HEK293 (cell line): ENCODE data around the gene PLD5.
A peak's percentile ranks its signal among the peaks of the same experiment; 100 is the strongest.
"Not testable (repeated sequence)": the region's sequence is repeated elsewhere in the genome, so short reads cannot be mapped to it uniquely, and the experiment has no call there.

Source experiments
- CTCF ChIA-PET: fragments of 350-600 bp; formaldehyde crosslinking; extraction: SDS; loops from one replicate; lab custom pipeline; 2021; ENCODE audit warnings: antibody characterized with exemption; lab: Yijun Ruan, JAX
- POLR2A ChIA-PET: fragments of 300-600 bp; formaldehyde crosslinking; extraction: SDS; loops from one replicate; lab custom pipeline; 2020; ENCODE audit warnings: antibody characterized with exemption, inconsistent platforms; lab: Yijun Ruan, JAX
- H3K27ac ChIP-seq: fragments of 200-500 bp; sonication (Bioruptor generic); 2 replicates; pipeline ENCODE4 v1.5.1; 2014; ENCODE audit warnings: low read depth, low read length, control low read depth, inconsistent platforms; ENCODE audit errors: extremely low read depth
- H3K36me3 ChIP-seq, 2 experiments: fragments of 200-500 bp in 1 of 2; sonication (Bioruptor generic) in 1 of 2; 1 replicate in 1 of 2; 2 replicates in 1 of 2; pipeline ENCODE4 v1.5.1; 2014 to 2017; ENCODE audit warnings: inconsistent platforms in 2 of 2, low read length in 2 of 2; ENCODE audit not compliant: control insufficient read depth in 2 of 2, insufficient read depth in 1 of 2
- H3K4me1 ChIP-seq: fragments of 200-500 bp; sonication (Bioruptor generic); 2 replicates; pipeline ENCODE4 v1.5.1; 2014; ENCODE audit warnings: mild to moderate bottlenecking, low read length, inconsistent platforms; ENCODE audit not compliant: control insufficient read depth, insufficient read depth
- H3K4me3 ChIP-seq: 2 replicates; pipeline ENCODE4 v1.5.1; 2011; ENCODE audit warnings: low read depth, mild to moderate bottlenecking, control low read depth, low read length, moderate library complexity
- H3K9me3 ChIP-seq: fragments of 200-500 bp; sonication (Bioruptor generic); 2 replicates; pipeline ENCODE4 v1.5.1; 2014; ENCODE audit warnings: low read depth, low read length, inconsistent platforms; ENCODE audit not compliant: control insufficient read depth, insufficient read depth
- ZNF146 ChIP-seq: fragments of 450-650 bp; formaldehyde crosslinking; IDR thresholded peaks from 2 replicates; pipeline ENCODE4 v1.5.1; 2016; ENCODE audit warnings: missing biosample characterization, missing genetic modification characterization
- ZNF223 ChIP-seq: fragments of 450-650 bp; formaldehyde crosslinking; IDR thresholded peaks from 2 replicates; pipeline ENCODE4 v1.5.1; 2016; ENCODE audit warnings: missing biosample characterization, missing genetic modification characterization
- ZNF311 ChIP-seq: fragments of 450-650 bp; formaldehyde crosslinking; IDR thresholded peaks from 2 replicates; pipeline ENCODE4 v1.5.1; 2017; ENCODE audit warnings: missing biosample characterization, missing genetic modification characterization, borderline replicate concordance
- ZNF549 ChIP-seq: fragments of 450-650 bp; IDR thresholded peaks from 2 replicates; pipeline ENCODE4 v1.5.1; 2018; ENCODE audit warnings: missing biosample characterization, missing genetic modification characterization, mild to moderate bottlenecking, inconsistent platforms, moderate library complexity
- ZNF585B ChIP-seq: fragments of 450-650 bp; formaldehyde crosslinking; IDR thresholded peaks from 2 replicates; pipeline ENCODE4 v1.5.1; 2016; ENCODE audit warnings: missing biosample characterization, missing genetic modification characterization
- ZNF623 ChIP-seq: fragments of 450-650 bp; formaldehyde crosslinking; IDR thresholded peaks from 2 replicates; pipeline ENCODE4 v1.5.1; 2016; ENCODE audit warnings: missing biosample characterization, missing genetic modification characterization
- TF ChIP-seq, protein P1 (sequence below): fragments of 450-650 bp; formaldehyde crosslinking; IDR thresholded peaks from 2 replicates; pipeline ENCODE4 v1.5.1; 2017; ENCODE audit warnings: missing biosample characterization, missing genetic modification characterization
- TF ChIP-seq, protein P2 (sequence below): fragments of 450-650 bp; formaldehyde crosslinking; IDR thresholded peaks from 2 replicates; pipeline ENCODE4 v1.5.1; 2016; ENCODE audit warnings: missing biosample characterization, missing genetic modification characterization
- TF ChIP-seq, protein P3 (sequence below): fragments of 450-650 bp; formaldehyde crosslinking; conservative IDR thresholded peaks from 2 replicates; pipeline ENCODE4 v1.5.1; 2016; ENCODE audit warnings: low read depth, missing biosample characterization, missing genetic modification characterization
- TF ChIP-seq, protein P4 (sequence below): fragments of 450-650 bp; formaldehyde crosslinking; IDR thresholded peaks from 2 replicates; pipeline ENCODE4 v1.5.1; 2016; ENCODE audit warnings: missing biosample characterization, missing genetic modification characterization

PLD5 gene

DNA sequence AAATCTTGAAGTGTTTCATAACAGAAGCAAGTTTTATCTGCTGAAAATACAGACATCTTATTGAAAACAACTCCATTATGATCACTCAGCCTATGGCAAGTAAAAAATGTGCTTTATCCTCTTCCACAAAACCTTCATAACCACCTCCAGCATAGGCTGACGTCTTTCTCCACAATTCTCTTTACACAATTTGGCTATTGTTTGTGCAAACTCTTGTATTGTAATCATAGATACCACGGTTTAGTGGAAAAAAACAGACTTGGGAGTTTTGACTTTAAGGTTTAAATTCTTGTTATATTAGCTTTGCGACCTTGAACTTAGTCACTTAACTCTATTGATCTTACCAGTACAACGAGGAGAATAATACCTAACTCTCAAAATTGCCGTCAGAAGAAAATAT lies 126.1 kb downstream of the PLD5 start (continued):
- TF ChIP-seq ZNF311 (tag by site-specific recombination), result no peak
- TF ChIP-seq ZNF223 (tag by site-specific recombination), result no peak
- TF ChIP-seq ZNF623, result no peak
- TF ChIP-seq, protein P1, sequence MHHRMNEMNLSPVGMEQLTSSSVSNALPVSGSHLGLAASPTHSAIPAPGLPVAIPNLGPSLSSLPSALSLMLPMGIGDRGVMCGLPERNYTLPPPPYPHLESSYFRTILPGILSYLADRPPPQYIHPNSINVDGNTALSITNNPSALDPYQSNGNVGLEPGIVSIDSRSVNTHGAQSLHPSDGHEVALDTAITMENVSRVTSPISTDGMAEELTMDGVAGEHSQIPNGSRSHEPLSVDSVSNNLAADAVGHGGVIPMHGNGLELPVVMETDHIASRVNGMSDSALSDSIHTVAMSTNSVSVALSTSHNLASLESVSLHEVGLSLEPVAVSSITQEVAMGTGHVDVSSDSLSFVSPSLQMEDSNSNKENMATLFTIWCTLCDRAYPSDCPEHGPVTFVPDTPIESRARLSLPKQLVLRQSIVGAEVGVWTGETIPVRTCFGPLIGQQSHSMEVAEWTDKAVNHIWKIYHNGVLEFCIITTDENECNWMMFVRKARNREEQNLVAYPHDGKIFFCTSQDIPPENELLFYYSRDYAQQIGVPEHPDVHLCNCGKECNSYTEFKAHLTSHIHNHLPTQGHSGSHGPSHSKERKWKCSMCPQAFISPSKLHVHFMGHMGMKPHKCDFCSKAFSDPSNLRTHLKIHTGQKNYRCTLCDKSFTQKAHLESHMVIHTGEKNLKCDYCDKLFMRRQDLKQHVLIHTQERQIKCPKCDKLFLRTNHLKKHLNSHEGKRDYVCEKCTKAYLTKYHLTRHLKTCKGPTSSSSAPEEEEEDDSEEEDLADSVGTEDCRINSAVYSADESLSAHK, result no peak
- TF ChIP-seq, protein P2, sequence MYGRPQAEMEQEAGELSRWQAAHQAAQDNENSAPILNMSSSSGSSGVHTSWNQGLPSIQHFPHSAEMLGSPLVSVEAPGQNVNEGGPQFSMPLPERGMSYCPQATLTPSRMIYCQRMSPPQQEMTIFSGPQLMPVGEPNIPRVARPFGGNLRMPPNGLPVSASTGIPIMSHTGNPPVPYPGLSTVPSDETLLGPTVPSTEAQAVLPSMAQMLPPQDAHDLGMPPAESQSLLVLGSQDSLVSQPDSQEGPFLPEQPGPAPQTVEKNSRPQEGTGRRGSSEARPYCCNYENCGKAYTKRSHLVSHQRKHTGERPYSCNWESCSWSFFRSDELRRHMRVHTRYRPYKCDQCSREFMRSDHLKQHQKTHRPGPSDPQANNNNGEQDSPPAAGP (tag by site-specific recombination), result no peak
- TF ChIP-seq ZNF585B (tag by site-specific recombination), result no peak
- TF ChIP-seq, protein P3, sequence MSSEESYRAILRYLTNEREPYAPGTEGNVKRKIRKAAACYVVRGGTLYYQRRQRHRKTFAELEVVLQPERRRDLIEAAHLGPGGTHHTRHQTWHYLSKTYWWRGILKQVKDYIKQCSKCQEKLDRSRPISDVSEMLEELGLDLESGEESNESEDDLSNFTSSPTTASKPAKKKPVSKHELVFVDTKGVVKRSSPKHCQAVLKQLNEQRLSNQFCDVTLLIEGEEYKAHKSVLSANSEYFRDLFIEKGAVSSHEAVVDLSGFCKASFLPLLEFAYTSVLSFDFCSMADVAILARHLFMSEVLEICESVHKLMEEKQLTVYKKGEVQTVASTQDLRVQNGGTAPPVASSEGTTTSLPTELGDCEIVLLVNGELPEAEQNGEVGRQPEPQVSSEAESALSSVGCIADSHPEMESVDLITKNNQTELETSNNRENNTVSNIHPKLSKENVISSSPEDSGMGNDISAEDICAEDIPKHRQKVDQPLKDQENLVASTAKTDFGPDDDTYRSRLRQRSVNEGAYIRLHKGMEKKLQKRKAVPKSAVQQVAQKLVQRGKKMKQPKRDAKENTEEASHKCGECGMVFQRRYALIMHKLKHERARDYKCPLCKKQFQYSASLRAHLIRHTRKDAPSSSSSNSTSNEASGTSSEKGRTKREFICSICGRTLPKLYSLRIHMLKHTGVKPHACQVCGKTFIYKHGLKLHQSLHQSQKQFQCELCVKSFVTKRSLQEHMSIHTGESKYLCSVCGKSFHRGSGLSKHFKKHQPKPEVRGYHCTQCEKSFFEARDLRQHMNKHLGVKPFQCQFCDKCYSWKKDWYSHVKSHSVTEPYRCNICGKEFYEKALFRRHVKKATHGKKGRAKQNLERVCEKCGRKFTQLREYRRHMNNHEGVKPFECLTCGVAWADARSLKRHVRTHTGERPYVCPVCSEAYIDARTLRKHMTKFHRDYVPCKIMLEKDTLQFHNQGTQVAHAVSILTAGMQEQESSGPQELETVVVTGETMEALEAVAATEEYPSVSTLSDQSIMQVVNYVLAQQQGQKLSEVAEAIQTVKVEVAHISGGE (tag by site-specific recombination), result no peak

DNA sequence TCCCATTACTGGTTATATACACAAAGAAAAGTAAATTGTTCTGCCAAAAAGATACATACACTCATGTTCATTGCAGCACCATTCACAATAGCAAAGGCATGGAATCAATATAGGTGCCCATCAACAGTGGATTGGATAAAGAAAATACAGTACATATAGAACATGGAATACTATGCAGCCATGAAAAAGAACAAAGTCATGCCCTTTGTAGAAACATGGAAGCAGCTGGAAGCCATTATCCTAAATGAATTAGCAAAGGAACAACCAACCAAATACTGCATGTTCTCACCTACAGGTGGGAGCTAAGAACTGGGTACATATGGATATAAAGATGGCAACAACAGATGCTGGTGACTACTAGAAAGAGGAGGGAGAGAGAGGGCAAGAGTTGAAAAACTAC lies 132.6 kb downstream of the PLD5 start:
- TF ChIP-seq, protein P4, sequence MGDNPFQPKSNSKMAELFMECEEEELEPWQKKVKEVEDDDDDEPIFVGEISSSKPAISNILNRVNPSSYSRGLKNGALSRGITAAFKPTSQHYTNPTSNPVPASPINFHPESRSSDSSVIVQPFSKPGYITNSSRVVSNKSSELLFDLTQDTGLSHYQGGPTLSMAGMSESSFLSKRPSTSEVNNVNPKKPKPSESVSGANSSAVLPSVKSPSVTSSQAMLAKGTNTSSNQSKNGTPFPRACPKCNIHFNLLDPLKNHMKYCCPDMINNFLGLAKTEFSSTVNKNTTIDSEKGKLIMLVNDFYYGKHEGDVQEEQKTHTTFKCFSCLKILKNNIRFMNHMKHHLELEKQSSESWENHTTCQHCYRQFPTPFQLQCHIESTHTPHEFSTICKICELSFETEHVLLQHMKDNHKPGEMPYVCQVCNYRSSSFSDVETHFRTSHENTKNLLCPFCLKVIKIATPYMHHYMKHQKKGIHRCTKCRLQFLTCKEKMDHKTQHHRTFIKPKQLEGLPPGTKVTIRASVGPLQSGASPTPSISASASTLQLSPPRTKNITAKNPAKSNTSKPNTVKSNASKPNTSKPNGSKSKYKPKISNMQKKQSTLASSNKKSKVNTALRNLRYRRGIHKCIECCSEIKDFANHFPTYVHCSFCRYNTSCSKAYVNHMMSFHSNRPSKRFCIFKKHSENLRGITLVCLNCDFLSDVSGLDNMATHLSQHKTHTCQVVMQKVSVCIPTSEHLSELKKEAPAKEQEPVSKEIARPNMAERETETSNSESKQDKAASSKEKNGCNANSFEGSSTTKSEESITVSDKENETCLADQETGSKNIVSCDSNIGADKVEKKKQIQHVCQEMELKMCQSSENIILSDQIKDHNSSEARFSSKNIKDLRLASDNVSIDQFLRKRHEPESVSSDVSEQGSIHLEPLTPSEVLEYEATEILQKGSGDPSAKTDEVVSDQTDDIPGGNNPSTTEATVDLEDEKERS (tag by site-specific recombination), result peak; percentile 75; the same call in 1 of the 2 replicates
- no peak for TF ChIP-seq ZNF549 (tag by site-specific recombination)
- TF ChIP-seq ZNF146 (tag by site-specific recombination), result peak; percentile 83
- CTCF ChIA-PET, result no interaction called here
- Histone ChIP-seq H3K4me3 (no peak overlapping the region), H3K9me3 (no peaks in the 10 kb centered on the region), H3K27ac (no peak overlapping the region), H3K36me3 (no peaks in the 10 kb centered on the region), H3K4me1 (no peaks in the 10 kb centered on the region)
- POLR2A ChIA-PET, result no interaction called here

DNA sequence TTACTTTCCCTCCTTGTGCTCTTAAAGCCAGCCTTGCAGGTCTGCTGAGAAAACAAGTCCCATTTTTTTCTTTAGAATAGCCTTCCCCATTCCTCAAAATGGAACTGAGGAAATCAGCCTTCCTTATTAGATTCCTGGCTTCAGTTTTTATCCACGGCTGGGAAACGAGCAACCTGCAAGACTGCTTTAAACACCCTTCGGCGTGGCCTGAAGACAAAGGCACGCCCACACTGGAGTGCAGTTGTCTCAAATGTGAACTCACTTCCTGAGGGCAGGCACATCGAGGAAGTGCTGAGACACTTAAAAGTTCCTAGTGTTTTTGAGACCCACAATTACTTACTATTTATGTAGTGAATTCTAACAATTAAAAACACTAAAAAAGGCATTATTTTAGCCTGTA lies 148.4 kb downstream of the PLD5 start:
- POLR2A ChIA-PET, CTCF ChIA-PET, H3K27ac ChIP-seq, H3K36me3 ChIP-seq, H3K4me3 ChIP-seq, H3K4me1 ChIP-seq, H3K9me3 ChIP-seq: not testable (repeated sequence)

DNA sequence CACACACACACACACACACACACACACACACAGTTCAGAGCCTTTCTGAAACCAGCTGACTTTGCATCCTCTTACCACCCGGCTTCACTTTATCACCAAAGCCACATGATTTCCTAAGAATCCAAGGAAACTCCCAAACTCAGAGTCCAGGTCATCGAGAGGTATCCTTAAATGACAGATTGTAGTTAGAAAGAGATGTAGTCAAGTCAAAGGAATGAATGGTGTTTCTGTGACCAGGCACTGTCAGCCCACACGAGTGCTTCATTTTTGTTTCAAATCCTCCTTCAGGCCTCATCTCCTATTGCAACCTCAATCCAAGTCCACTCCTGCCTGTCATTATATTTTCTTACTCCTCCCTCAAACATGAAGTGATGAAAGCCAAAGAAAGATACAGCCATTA lies 174.1 kb downstream of the PLD5 start:
- H3K4me1 ChIP-seq, H3K9me3 ChIP-seq, H3K36me3 ChIP-seq, H3K27ac ChIP-seq, H3K4me3 ChIP-seq, POLR2A ChIA-PET, CTCF ChIA-PET: not testable (repeated sequence)
